HCT116 (cell line): ENCODE measurements around the gene EGFR. TPM values are rescaled to one million over a fixed set of nuclear protein-coding genes. Genes with fewer than 3 reads are reported as not detected.

Experiments used
- ATAC-seq: fragments of 200-7000 bp; cut with Tn5 transposase; 2 replicates; pipeline ENCODE4 v1.9.1; 2020; ENCODE audit warnings: mild to moderate bottlenecking, moderate library complexity
- BruUV-seq: library from RNA; stranded (reverse); fragments of 400-500 nt; replicated peaks from 2 replicates; lab custom pipeline; 2021; lab: Mats Ljungman, UMichigan
- CTCF ChIA-PET: fragments of 300-600 bp; sonication (Branson Sonifier 250); formaldehyde crosslinking; loops from one replicate; lab custom pipeline; 2021; ENCODE audit warnings: antibody characterized with exemption; lab: Charles Lee
- POLR2A ChIA-PET: fragments of 300-600, 350-600 bp; sonication (Branson Sonifier 250); formaldehyde crosslinking; loops from one replicate; lab custom pipeline; 2021; ENCODE audit warnings: antibody characterized with exemption; lab: Charles Lee
- RAD21 ChIA-PET, 2 experiments: fragments of 300-600 bp; sonication (Branson Sonifier 250); formaldehyde crosslinking; loops; one replicate each; lab custom pipeline; 2023; ENCODE audit warnings: low total read pairs in 2 of 2; ENCODE audit not compliant: uncharacterized antibody in 2 of 2, unreplicated experiment in 2 of 2, low non-redundant PET in 1 of 2; lab: Charles Lee
- DNase-seq: peaks from one replicate; pipeline ENCODE4 v3.0.0-alpha.2; 2010; ENCODE audit warnings: low read depth, low spot score
- H2AFZ ChIP-seq: fragments of 200-600 bp; shearing (Covaris generic), sonication (generic); 2 replicates; pipeline ENCODE4 v1.6.1; 2017; ENCODE audit warnings: low read depth, mixed run types, mixed read lengths, antibody characterized with exemption, low read length; ENCODE audit not compliant: poor library complexity, severe bottlenecking
- H3K27ac ChIP-seq: 2 replicates; pipeline ENCODE4 v1.5.1; 2012; ENCODE audit warnings: low read depth, low read length
- H3K27me3 ChIP-seq: fragments of 200-600 bp; sonication (generic); 2 replicates; pipeline ENCODE4 v1.6.1; 2016; ENCODE audit warnings: mixed run types, low read length, mixed read lengths; ENCODE audit not compliant: insufficient read depth
- H3K36me3 ChIP-seq, 2 experiments: fragments of 200-500 bp in 1 of 2; fragments of 200-600 bp in 1 of 2; sonication (Bioruptor generic) in 1 of 2; sonication (generic) in 1 of 2; 2 replicates each; pipeline versions ENCODE4 v1.5.1 to v1.6.1; 2014 to 2016; ENCODE audit warnings: low read length in 2 of 2, inconsistent platforms in 1 of 2, mixed read lengths in 1 of 2, mixed run types in 1 of 2; ENCODE audit not compliant: insufficient read depth in 2 of 2, control insufficient read depth in 1 of 2
- H3K4me1 ChIP-seq, 2 experiments: fragments of 200-600 bp in 1 of 2; sonication (generic) in 1 of 2; 2 replicates each; pipeline versions ENCODE4 v1.5.1 to v1.6.1; 2012 to 2017; ENCODE audit warnings: low read length in 2 of 2, inconsistent platforms in 1 of 2, mild to moderate bottlenecking in 1 of 2, mixed read lengths in 1 of 2, mixed run types in 1 of 2, moderate library complexity in 1 of 2; ENCODE audit not compliant: insufficient read depth in 2 of 2, control insufficient read depth in 1 of 2
- H3K4me2 ChIP-seq: fragments of 200-600 bp; sonication (generic); 2 replicates; pipeline ENCODE4 v1.6.1; 2017; ENCODE audit warnings: mixed run types, low read length, mixed read lengths
- H3K4me3 ChIP-seq, 2 experiments: fragments of 200-600 bp in 1 of 2; sonication (generic) in 1 of 2; replicated peaks in 1 of 2; 2 replicates each; pipeline ENCODE4 v1.5.1; 2011 to 2016; ENCODE audit warnings: low read length in 2 of 2, control low read depth in 1 of 2, low read depth in 1 of 2, mild to moderate bottlenecking in 1 of 2, mixed read lengths in 1 of 2, mixed run types in 1 of 2
- H3K79me2 ChIP-seq: fragments of 200-600 bp; sonication (generic); 2 replicates; pipeline ENCODE4 v1.6.1; 2017; ENCODE audit warnings: mild to moderate bottlenecking, mixed run types, low read length, moderate library complexity, mixed read lengths; ENCODE audit not compliant: insufficient read depth
- H3K9ac ChIP-seq: fragments of 200-600 bp; sonication (generic); 2 replicates; pipeline ENCODE4 v1.6.1; 2016; ENCODE audit warnings: low read length, mixed read lengths
- H3K9me2 ChIP-seq: fragments of 200-600 bp; sonication (generic), shearing (Covaris generic); 2 replicates; pipeline ENCODE4 v1.6.1; 2017; ENCODE audit warnings: mixed run types, mild to moderate bottlenecking, moderate library complexity; ENCODE audit not compliant: insufficient read depth
- H3K9me3 ChIP-seq, 2 experiments: fragments of 200-500 bp in 1 of 2; fragments of 200-600 bp in 1 of 2; sonication (Bioruptor generic) in 1 of 2; sonication (generic) in 1 of 2; 2 replicates each; pipeline ENCODE4 v1.6.1; 2014 to 2017; ENCODE audit warnings: low read length in 2 of 2, mixed read lengths in 2 of 2, inconsistent platforms in 1 of 2, low read depth in 1 of 2, mild to moderate bottlenecking in 1 of 2, mixed run types in 1 of 2, moderate library complexity in 1 of 2; ENCODE audit not compliant: control insufficient read depth in 1 of 2, insufficient read depth in 1 of 2
- H4K20me1 ChIP-seq: fragments of 200-600 bp; sonication (generic), shearing (Covaris generic); 2 replicates; pipeline ENCODE4 v1.6.1; 2017; ENCODE audit warnings: mixed run types, mild to moderate bottlenecking, moderate library complexity; ENCODE audit not compliant: insufficient read depth
- CBX3 ChIP-seq: IDR thresholded peaks from 2 replicates; pipeline ENCODE4 v1.6.1; 2012; ENCODE audit warnings: low read depth
- CEBPB ChIP-seq: IDR thresholded peaks from 2 replicates; pipeline ENCODE4 v1.6.1; 2012; ENCODE audit warnings: low read depth
- EGR1 ChIP-seq: IDR thresholded peaks from 2 replicates; pipeline ENCODE4 v1.6.1; 2012; ENCODE audit warnings: low read depth
- EZH2 ChIP-seq: fragments of 200-600 bp; sonication (generic); IDR thresholded peaks from 2 replicates; pipeline ENCODE4 v1.6.1; 2017; ENCODE audit warnings: antibody characterized with exemption, mixed run types
- EZH2phosphoT487 ChIP-seq: fragments of 200-600 bp; IDR thresholded peaks from 2 replicates; pipeline ENCODE4 v1.6.1; 2018; ENCODE audit warnings: antibody characterized with exemption, borderline replicate concordance
- FOSL1 ChIP-seq: IDR thresholded peaks from 2 replicates; pipeline ENCODE4 v1.6.1; 2012; ENCODE audit warnings: low read depth
- POLR2A ChIP-seq: IDR thresholded peaks from 2 replicates; pipeline ENCODE4 v1.7.0; 2011; ENCODE audit warnings: borderline replicate concordance; ENCODE audit not compliant: insufficient read depth, insufficient read length; ENCODE audit errors: extremely low read depth
- POLR2AphosphoS5 ChIP-seq: IDR thresholded peaks from 2 replicates; pipeline ENCODE4 v1.6.1; 2011; ENCODE audit warnings: mild to moderate bottlenecking, low read depth, low read length, moderate library complexity
- RAD21 ChIP-seq: IDR thresholded peaks from 2 replicates; pipeline ENCODE4 v1.6.1; 2012; ENCODE audit warnings: low read depth, mild to moderate bottlenecking
- SP1 ChIP-seq: IDR thresholded peaks from 2 replicates; pipeline ENCODE4 v1.6.1; 2012; ENCODE audit warnings: low read depth
- SRF ChIP-seq: IDR thresholded peaks from 2 replicates; pipeline ENCODE4 v1.6.1; 2012; ENCODE audit warnings: low read depth
- TCF7L2 ChIP-seq: IDR thresholded peaks from 2 replicates; pipeline ENCODE4 v1.7.0; 2011; ENCODE audit warnings: borderline replicate concordance, inconsistent platforms; ENCODE audit not compliant: insufficient read depth, insufficient read length; ENCODE audit errors: extremely low read depth
- YY1 ChIP-seq: IDR thresholded peaks from 2 replicates; pipeline ENCODE4 v1.6.1; 2011; ENCODE audit warnings: low read length, low read depth, moderate library complexity, mild to moderate bottlenecking; ENCODE audit not compliant: insufficient replicate concordance; ENCODE audit errors: extremely low read depth
- ZFX ChIP-seq: fragments of 450-650 bp; IDR thresholded peaks from 2 replicates; pipeline ENCODE4 v1.6.1; 2017
- intact Hi-C: fragments of 100-400 bp; cut with micrococcal nuclease; formaldehyde crosslinking; loops from 2 replicates; pipeline ENCODE4 v1.10.0; 2022
- total RNA-seq: library from RNA; stranded (reverse); gene quantifications from one replicate; pipeline ENCODE4 v1.2.1, GENCODE V29; 2021; ENCODE audit not compliant: unreplicated experiment
- TF ChIP-seq, protein P1 (sequence below), 3 experiments: fragments of 200-600 bp in 1 of 3; sonication (generic) in 1 of 3; IDR thresholded peaks in 2 of 3; conservative IDR thresholded peaks in 1 of 3; 2 replicates each; pipeline ENCODE4 v1.5.1; 2012 to 2017; ENCODE audit warnings: low read depth in 2 of 3, low read length in 2 of 3, antibody characterized with exemption in 1 of 3, borderline replicate concordance in 1 of 3, control low read depth in 1 of 3, mild to moderate bottlenecking in 1 of 3, mixed read lengths in 1 of 3, mixed run types in 1 of 3, moderate library complexity in 1 of 3; ENCODE audit not compliant: insufficient read depth in 1 of 3
- TF ChIP-seq, protein P2 (sequence below): IDR thresholded peaks from 2 replicates; pipeline ENCODE4 v1.6.1; 2012; ENCODE audit warnings: low read depth
- TF ChIP-seq, protein P3 (sequence below): IDR thresholded peaks from 2 replicates; pipeline ENCODE4 v1.6.1; 2012
- TF ChIP-seq, protein P4 (sequence below): IDR thresholded peaks from 2 replicates; pipeline ENCODE4 v1.6.1; 2012

The EGFR gene
- total RNA-seq, 1 experiment from 2014 or later: 71.5 TPM

DNA sequence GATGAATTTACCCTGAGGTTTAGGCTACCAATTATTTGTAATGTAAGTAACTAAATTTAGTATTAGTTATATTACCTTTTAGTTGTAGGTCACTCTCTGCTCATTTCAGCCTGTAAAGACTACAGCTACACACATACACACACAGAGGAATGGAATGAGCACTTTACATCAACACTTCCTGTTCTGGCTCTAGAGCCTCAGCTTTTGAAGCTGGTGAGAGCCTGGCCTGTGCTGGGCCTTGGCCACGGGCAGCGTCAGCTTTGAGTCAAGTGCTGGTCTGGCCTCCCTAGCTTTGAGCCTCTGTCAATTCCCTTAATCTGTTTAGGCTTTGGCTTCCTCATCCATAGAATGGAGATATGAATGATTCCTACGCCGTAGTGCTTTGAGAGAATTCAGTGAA lies 141.7 kb downstream of the EGFR start:
- Histone ChIP-seq H4K20me1 (no peaks in the 10 kb centered on the region), H3K4me1 (no peaks in the 10 kb centered on the region), H2AFZ (no peak overlapping the region), H3K27me3 (no peaks in the 10 kb centered on the region), H3K36me3 (peaks cover 28 to 61% of the 10 kb centered on the region in 2 experiments), H3K9ac (no peak overlapping the region), H3K9me2 (no peaks in the 10 kb centered on the region), H3K9me3 (no peaks in the 10 kb centered on the region), H3K4me3 (no peak overlapping the region), H3K27ac (no peak overlapping the region), H3K79me2 (no peaks in the 10 kb centered on the region), H3K4me2 (no peak overlapping the region)
- no TSS peak for BruUV-seq
- no peak for ATAC-seq
- ChIA-PET RAD21 (no interaction called here), POLR2A (no interaction called here), CTCF (no interaction called here)
- intact Hi-C loops: no loop called here
- no peak for DNase-seq
- TF ChIP-seq, protein P1, sequence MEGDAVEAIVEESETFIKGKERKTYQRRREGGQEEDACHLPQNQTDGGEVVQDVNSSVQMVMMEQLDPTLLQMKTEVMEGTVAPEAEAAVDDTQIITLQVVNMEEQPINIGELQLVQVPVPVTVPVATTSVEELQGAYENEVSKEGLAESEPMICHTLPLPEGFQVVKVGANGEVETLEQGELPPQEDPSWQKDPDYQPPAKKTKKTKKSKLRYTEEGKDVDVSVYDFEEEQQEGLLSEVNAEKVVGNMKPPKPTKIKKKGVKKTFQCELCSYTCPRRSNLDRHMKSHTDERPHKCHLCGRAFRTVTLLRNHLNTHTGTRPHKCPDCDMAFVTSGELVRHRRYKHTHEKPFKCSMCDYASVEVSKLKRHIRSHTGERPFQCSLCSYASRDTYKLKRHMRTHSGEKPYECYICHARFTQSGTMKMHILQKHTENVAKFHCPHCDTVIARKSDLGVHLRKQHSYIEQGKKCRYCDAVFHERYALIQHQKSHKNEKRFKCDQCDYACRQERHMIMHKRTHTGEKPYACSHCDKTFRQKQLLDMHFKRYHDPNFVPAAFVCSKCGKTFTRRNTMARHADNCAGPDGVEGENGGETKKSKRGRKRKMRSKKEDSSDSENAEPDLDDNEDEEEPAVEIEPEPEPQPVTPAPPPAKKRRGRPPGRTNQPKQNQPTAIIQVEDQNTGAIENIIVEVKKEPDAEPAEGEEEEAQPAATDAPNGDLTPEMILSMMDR (IDR thresholded peaks at IDR 0.05 in 2 of 3, conservative IDR thresholded peaks at IDR 0.05 in 1 of 3; ENCODE audit: borderline replicate concordance in 1 of 3, insufficient read depth in 1 of 3, low read depth in 2 of 3, low read length in 2 of 3): no peak
- TF ChIP-seq ZFX: no peak
- no peak for TF ChIP-seq CEBPB
- TF ChIP-seq CBX3: no peak
- no peak for TF ChIP-seq SP1
- TF ChIP-seq EGR1: no peak
- TF ChIP-seq SRF: no peak
- no peak for TF ChIP-seq RAD21
- TF ChIP-seq, protein P2, sequence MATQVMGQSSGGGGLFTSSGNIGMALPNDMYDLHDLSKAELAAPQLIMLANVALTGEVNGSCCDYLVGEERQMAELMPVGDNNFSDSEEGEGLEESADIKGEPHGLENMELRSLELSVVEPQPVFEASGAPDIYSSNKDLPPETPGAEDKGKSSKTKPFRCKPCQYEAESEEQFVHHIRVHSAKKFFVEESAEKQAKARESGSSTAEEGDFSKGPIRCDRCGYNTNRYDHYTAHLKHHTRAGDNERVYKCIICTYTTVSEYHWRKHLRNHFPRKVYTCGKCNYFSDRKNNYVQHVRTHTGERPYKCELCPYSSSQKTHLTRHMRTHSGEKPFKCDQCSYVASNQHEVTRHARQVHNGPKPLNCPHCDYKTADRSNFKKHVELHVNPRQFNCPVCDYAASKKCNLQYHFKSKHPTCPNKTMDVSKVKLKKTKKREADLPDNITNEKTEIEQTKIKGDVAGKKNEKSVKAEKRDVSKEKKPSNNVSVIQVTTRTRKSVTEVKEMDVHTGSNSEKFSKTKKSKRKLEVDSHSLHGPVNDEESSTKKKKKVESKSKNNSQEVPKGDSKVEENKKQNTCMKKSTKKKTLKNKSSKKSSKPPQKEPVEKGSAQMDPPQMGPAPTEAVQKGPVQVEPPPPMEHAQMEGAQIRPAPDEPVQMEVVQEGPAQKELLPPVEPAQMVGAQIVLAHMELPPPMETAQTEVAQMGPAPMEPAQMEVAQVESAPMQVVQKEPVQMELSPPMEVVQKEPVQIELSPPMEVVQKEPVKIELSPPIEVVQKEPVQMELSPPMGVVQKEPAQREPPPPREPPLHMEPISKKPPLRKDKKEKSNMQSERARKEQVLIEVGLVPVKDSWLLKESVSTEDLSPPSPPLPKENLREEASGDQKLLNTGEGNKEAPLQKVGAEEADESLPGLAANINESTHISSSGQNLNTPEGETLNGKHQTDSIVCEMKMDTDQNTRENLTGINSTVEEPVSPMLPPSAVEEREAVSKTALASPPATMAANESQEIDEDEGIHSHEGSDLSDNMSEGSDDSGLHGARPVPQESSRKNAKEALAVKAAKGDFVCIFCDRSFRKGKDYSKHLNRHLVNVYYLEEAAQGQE: no peak
- TF ChIP-seq POLR2AphosphoS5: no peak
- TF ChIP-seq POLR2A: no peak
- no peak for TF ChIP-seq FOSL1
- no peak for TF ChIP-seq EZH2phosphoT487
- TF ChIP-seq TCF7L2: no peak
- no peak for TF ChIP-seq YY1
- TF ChIP-seq EZH2: no peak
- TF ChIP-seq, protein P3, sequence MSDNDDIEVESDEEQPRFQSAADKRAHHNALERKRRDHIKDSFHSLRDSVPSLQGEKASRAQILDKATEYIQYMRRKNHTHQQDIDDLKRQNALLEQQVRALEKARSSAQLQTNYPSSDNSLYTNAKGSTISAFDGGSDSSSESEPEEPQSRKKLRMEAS: no peak
- TF ChIP-seq, protein P4, sequence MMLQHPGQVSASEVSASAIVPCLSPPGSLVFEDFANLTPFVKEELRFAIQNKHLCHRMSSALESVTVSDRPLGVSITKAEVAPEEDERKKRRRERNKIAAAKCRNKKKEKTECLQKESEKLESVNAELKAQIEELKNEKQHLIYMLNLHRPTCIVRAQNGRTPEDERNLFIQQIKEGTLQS: no peak
